GM12865 (cell line): ENCODE measurements around the gene HYAL3.
"Not testable (repeated sequence)": the region's sequence is repeated elsewhere in the genome, so short reads cannot be mapped to it uniquely, and the experiment has no call there.

Source experiments
- DNase-seq: peaks from one replicate; pipeline ENCODE4 v3.0.0; 2010; ENCODE audit warnings: low read depth
- H3K4me3 ChIP-seq: 2 replicates; pipeline ENCODE4 v1.5.1; 2011; ENCODE audit warnings: mild to moderate bottlenecking, low read depth, low read length, control low read depth
- TF ChIP-seq, protein P1 (sequence below): IDR thresholded peaks from 2 replicates; pipeline ENCODE4 v1.5.1; 2011; ENCODE audit warnings: low read length, control low read depth, low read depth, inconsistent platforms; ENCODE audit not compliant: insufficient read depth; ENCODE audit errors: missing control alignments

HYAL3 gene

DNA sequence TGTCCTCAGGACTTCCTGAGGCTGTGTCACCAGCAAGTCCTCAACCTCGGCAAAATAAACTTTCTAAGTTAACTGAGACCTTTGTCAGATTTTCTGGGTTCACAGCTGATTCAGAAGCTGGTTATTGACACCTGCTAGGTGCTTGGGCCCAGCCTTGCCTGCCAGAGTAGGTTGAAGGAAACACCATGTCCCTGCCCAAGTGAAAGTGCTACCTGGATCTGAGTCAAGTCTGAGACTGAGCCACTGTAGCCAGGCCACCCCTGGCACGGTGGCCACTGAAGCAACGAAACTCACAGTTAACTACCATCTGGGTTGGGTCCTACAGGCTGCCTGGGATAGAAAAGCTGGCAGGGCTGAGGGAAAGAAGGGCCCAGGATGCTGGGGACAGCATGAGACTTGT lies 15.1 kb upstream of the HYAL3 start:
- H3K4me3 ChIP-seq = no peak overlapping the region
- no peak for DNase-seq
- TF ChIP-seq, protein P1, sequence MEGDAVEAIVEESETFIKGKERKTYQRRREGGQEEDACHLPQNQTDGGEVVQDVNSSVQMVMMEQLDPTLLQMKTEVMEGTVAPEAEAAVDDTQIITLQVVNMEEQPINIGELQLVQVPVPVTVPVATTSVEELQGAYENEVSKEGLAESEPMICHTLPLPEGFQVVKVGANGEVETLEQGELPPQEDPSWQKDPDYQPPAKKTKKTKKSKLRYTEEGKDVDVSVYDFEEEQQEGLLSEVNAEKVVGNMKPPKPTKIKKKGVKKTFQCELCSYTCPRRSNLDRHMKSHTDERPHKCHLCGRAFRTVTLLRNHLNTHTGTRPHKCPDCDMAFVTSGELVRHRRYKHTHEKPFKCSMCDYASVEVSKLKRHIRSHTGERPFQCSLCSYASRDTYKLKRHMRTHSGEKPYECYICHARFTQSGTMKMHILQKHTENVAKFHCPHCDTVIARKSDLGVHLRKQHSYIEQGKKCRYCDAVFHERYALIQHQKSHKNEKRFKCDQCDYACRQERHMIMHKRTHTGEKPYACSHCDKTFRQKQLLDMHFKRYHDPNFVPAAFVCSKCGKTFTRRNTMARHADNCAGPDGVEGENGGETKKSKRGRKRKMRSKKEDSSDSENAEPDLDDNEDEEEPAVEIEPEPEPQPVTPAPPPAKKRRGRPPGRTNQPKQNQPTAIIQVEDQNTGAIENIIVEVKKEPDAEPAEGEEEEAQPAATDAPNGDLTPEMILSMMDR = no peak

DNA sequence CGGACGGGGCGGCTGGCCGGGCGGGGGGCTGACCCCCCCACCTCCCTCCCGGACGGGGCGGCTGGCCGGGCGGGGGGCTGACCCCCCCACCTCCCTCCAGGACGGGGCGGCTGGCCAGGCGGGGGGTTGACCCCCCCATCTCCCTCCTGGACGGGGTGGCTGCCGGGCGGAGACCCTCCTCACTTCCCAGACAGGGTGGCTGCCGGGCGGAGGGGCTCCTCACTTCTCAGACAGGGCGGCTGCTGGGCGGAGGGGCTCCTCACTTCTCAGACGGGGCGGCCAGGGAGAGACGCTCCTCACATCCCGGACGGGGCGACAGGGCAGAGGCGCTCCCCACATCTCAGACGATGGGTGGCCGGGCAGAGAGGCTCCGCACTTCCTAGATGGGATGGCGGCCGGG lies 12.8 kb upstream of the HYAL3 start:
- not testable (repeated sequence) for DNase-seq, H3K4me3 ChIP-seq

DNA sequence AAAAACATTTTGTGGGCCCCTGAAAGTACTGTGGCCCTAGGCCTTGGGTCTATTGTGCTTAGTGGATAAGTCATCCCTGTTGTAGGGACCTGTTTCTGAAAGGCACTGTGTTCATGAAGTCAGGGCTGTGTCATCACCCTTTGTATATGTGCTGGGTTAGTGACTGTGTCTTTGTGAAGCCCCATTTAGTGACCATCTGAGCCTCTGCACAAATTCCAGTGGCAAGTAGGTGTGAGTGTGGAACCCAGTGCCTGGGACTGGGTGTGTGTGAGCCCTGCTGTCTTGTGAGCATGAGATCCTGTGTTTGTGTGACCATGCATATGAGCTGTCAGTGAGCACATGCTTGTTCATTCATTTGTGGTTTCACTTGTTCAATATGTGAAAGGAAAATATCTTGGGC lies 5.4 kb upstream of the HYAL3 start:
- TF ChIP-seq, protein P1 = no peak
- no peak for DNase-seq
- H3K4me3 ChIP-seq = no peak overlapping the region

DNA sequence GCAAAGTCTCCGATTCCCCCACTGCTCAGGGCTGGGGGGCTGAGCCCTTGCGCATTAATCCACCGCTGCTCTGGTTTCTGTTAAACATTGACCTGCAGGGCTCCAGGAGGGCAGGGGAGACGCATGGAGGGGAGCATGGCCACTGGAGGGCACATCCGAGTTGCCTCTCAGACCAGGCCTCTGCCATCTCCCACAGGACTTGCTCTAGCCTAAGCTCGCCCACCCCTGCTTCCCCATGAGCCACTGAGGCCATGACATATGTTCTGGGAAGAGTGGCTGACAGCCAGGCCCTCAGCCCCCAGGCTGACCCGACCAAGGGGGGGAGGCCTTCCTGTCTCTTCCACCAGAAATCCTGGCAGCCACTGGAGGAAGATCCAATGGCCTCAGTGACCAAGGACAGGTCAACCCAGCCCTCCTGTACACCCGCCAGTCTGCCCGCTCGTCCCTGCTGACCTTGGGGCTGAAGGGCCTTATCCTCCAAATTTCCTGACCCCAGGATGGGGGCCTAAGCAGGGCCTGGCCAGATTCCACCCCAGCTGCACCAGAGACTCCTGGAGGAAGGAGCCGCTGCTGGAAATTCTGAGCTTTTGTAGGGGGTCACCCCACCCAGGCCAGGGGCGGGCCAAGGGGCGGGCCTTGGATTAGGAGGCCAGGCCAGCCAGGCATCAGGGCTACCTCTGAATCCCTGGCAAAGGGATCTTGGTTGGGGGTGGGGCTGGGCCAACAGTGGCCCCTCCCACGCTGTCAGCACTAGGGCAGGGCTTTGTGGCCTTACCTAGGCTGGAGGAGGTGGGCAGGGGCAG lies 4.0 kb upstream of the HYAL3 start, which contains the start of gene HYAL1:
Gene HYAL1 (minus strand): TSS at position 562 of the 803 bp plus-strand sequence. CDS start 618 bp downstream, outside the sequence.
- peak; percentile 7 for DNase-seq
- no peak within 1 kb of the TSS for H3K4me3 ChIP-seq
- TF ChIP-seq, protein P1 = no peak

DNA sequence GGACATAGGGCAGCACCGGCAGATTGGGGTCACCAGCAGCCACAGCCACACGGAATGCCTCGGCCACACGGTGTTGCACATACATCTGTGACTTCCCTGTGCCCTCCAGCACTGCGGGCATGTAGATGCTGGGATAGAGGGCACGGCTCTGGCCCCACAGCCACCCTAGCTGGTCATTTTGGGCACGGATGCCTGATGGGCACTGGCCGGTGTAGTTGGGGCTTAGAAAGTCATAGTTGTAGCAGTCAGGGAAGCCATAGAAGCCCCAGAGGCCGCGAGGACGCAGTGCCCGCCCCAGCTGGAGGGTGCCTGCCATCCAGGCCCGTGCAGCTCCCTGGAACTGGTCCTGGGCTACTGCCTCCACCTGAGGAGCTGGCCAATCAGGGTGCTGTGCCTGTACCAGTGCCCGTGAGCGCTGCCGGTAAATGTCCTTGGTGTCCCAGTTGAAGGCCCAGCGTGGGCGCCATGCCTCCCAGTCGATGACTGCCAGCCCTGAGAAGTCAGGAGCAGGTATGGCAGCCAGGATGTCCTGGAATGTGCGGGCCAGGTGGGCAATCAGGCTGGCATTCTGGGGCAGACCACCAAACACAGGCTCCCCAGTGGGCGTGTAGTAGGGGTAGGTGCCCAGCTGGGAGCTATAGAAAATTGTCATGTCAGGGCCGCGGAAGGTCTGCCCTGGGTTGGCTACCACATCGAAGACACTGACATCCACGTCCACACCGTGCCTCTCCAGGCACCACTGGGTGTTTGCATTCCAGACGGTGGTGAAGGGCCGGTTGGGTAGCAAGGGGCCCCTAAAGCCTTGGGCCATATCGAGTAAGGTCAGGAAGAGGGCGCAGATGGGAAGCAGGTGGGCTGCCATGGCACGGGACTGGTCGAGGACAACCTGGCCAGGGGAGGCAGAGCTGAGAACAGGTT lies 3.1 kb upstream of the HYAL3 start:
- no peak overlapping the region for H3K4me3 ChIP-seq
- TF ChIP-seq, protein P1 = no peak
- DNase-seq = peak; percentile 1

DNA sequence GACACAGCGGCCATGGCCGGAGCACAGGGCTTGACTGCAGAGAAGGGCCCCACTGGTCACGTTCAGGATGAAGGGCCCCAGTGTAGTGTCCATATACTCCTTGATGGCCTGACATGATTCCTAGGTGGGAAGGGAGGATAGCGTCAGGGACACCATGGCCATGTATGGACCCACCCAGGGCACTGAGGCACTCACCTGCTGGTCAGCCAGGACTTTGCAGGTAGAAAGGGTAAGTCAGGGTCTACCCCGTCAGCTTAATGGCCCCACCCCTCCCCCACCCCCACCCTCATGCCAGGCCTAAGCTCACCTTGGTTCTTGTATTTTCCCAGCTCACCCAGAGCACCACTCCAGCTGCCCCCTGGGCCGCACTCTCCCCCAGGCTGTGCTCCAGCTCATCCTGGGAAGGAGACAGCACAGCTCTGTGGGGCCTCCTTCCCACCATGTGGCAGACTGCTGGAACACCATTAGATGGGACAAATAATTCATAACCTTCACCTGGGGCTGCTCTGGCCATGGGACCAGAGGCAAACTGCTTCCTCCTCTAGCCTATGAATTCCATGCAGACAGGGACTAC lies 1.6 kb upstream of the HYAL3 start:
- peak; percentile 12 for DNase-seq
- TF ChIP-seq, protein P1 = no peak
- no peak overlapping the region for H3K4me3 ChIP-seq
